Breast epithelium (tissue), 4 donors: ENCODE results near the gene CHMP1B. TPM values are rescaled to one million over a fixed set of nuclear protein-coding genes. Genes with fewer than 3 reads are reported as not detected.

Experiments
- DNase-seq, 2 donors: peaks; one replicate each; pipeline ENCODE4 v3.0.0-alpha.2; 2019; ENCODE audit warnings: low spot score in 2 of 2
- H3K27ac ChIP-seq, 2 donors: fragments of 200-600 bp; sonication (generic) in 1 of 2; one replicate each; pipeline ENCODE4 v1.5.1; 2016 to 2019; ENCODE audit warnings: mild to moderate bottlenecking in 1 of 2
- H3K27me3 ChIP-seq, 2 donors: fragments of 200-600 bp; sonication (generic) in 1 of 2; one replicate each; pipeline versions ENCODE4 v1.5.1 to v1.6.0; 2017 to 2019; ENCODE audit warnings: control low read depth in 1 of 2, mild to moderate bottlenecking in 1 of 2
- H3K36me3 ChIP-seq: fragments of 200-600 bp; one replicate; pipeline ENCODE4 v1.5.1; 2019
- H3K4me1 ChIP-seq, 2 donors: fragments of 200-600 bp; sonication (generic); one replicate each; pipeline ENCODE4 v1.5.1; 2016 to 2019; ENCODE audit warnings: control low read depth in 1 of 2
- H3K4me3 ChIP-seq, 3 donors: fragments of 200-600 bp; sonication (generic); 1 replicate in 2 of 3; 2 replicates in 1 of 3; pipeline ENCODE4 v1.5.1; 2016 to 2019; ENCODE audit warnings: mild to moderate bottlenecking in 3 of 3, moderate library complexity in 2 of 3
- H3K9me3 ChIP-seq, 2 donors: fragments of 200-600 bp; sonication (generic) in 1 of 2; one replicate each; pipeline ENCODE4 v1.5.1; 2016 to 2019; ENCODE audit warnings: control low read depth in 1 of 2
- CTCF ChIP-seq, 3 donors: fragments of 450-650 bp; IDR thresholded peaks; one replicate each; pipeline ENCODE4 v1.5.1; 2016 to 2017; ENCODE audit warnings: antibody characterized with exemption in 3 of 3, mild to moderate bottlenecking in 3 of 3, moderate library complexity in 3 of 3
- POLR2A ChIP-seq: fragments of 450-650 bp; IDR thresholded peaks from one replicate; pipeline ENCODE4 v1.6.1; 2016; ENCODE audit warnings: antibody characterized with exemption, mild to moderate bottlenecking, moderate library complexity
- POLR2AphosphoS5 ChIP-seq, 3 donors: sonication (generic); formaldehyde crosslinking; IDR thresholded peaks; one replicate each; pipeline ENCODE4 v1.6.1; 2017; ENCODE audit warnings: antibody characterized with exemption in 3 of 3
- intact Hi-C: fragments of 100-400 bp; cut with DNase I; formaldehyde crosslinking; loops from one replicate; pipeline ENCODE4 v1.15.1; 2023; ENCODE audit warnings: low total_unique reads
- total RNA-seq, 3 donors: library from RNA; depleted of rRNA; stranded (reverse); fragments of >200 nt; gene quantifications; one replicate each; pipeline ENCODE4 v1.1.0, GENCODE V29; 2016

Gene CHMP1B
- total RNA-seq, 3 donors from 2014 or later: 41.0 to 63.4 (median 44.8) TPM

GRCh38 chr18:11831921-11832320, 19.3 kb upstream of the CHMP1B start:
- intact Hi-C loops: no loop called here
- Histone ChIP-seq H3K27ac (no peak overlapping the region), H3K4me1 (no peaks in the 10 kb centered on the region), H3K27me3 (no peaks in the 10 kb centered on the region), H3K4me3 (no peak overlapping the region), H3K9me3 (no peaks in the 10 kb centered on the region), H3K36me3 (no peaks in the 10 kb centered on the region)
- TF ChIP-seq POLR2A: no peak
- no peak for TF ChIP-seq CTCF (IDR thresholded peaks at IDR 0.05)
- TF ChIP-seq POLR2AphosphoS5 (IDR thresholded peaks at IDR 0.05): no peak
- DNase-seq: no peak

- Histone ChIP-seq H3K4me1 (no peaks in the 10 kb centered on the region), H3K27me3 (no peaks in the 10 kb centered on the region), H3K4me3 (no peak overlapping the region), H3K27ac (no peak overlapping the region), H3K36me3 (no peaks in the 10 kb centered on the region), H3K9me3 (no peaks in the 10 kb centered on the region)
- intact Hi-C loops: no loop called here
- DNase-seq: no peak
- TF ChIP-seq CTCF (IDR thresholded peaks at IDR 0.05): no peak
- TF ChIP-seq POLR2A: no peak
- TF ChIP-seq POLR2AphosphoS5 (IDR thresholded peaks at IDR 0.05): no peak
Measured at GRCh38 chr18:11834772-11835171, 16.4 kb upstream of the CHMP1B start.

- TF ChIP-seq POLR2A (no peak), CTCF (IDR thresholded peaks at IDR 0.05) (no peak), POLR2AphosphoS5 (IDR thresholded peaks at IDR 0.05) (no peak)
- Histone ChIP-seq H3K4me1 (no peaks in the 10 kb centered on the region), H3K36me3 (no peaks in the 10 kb centered on the region), H3K27ac (no peak overlapping the region), H3K27me3 (no peaks in the 10 kb centered on the region), H3K4me3 (no peak overlapping the region), H3K9me3 (no peaks in the 10 kb centered on the region)
- intact Hi-C loops: no loop called here
- no peak for DNase-seq
Measured at GRCh38 chr18:11839556-11839955, 11.7 kb upstream of the CHMP1B start.

GRCh38 chr18:11840493-11840892, 10.7 kb upstream of the CHMP1B start:
- TF ChIP-seq POLR2A (no peak), CTCF (IDR thresholded peaks at IDR 0.05) (no peak), POLR2AphosphoS5 (IDR thresholded peaks at IDR 0.05) (no peak)

GRCh38 chr18:11842562-11842961, 8.7 kb upstream of the CHMP1B start:
- DNase-seq: no peak
- no peak overlapping the region for H3K27ac ChIP-seq
- H3K36me3 ChIP-seq: no peaks in the 10 kb centered on the region
- H3K4me1 ChIP-seq: no peaks in the 10 kb centered on the region
- H3K27me3 ChIP-seq: no peaks in the 10 kb centered on the region
- H3K9me3 ChIP-seq: no peaks in the 10 kb centered on the region
- intact Hi-C loops: no loop called here
- TF ChIP-seq POLR2AphosphoS5 (IDR thresholded peaks at IDR 0.05) (no peak), POLR2A (no peak), CTCF (IDR thresholded peaks at IDR 0.05) (no peak)
- no peak overlapping the region for H3K4me3 ChIP-seq

More at GRCh38 chr18:11840493-11840892, 10.7 kb upstream of the CHMP1B start:
- Histone ChIP-seq H3K4me3 (no peak overlapping the region), H3K27ac (no peak overlapping the region), H3K9me3 (no peaks in the 10 kb centered on the region), H3K4me1 (no peaks in the 10 kb centered on the region), H3K27me3 (no peaks in the 10 kb centered on the region), H3K36me3 (no peaks in the 10 kb centered on the region)
- DNase-seq: no peak
- intact Hi-C loops: no loop called here
